ENCODE measurements around the gene CACNA2D4.
A peak's percentile ranks its signal among the peaks of the same experiment; 100 is the strongest.

CACNA2D4 gene

DNA sequence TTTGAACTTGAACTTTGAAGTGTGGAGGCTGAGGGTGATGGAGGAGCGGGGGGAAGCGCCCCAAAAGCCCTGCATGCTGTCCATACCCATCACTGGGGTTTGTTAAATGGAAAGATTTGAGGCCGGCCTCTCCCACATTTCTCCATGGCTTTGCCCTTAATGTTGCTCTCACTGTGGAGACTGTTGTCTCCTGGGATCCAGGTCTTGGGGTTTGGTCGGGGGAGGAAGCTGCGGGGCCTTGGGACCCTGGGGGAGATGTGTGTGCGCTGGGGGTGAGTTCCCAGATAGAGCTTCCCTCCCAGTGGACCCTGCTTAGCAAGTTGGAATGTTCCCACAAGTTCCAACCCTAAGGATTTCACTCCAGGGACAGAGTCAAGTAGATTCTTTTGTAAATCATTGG lies 126.0 kb downstream of the CACNA2D4 start:
- FAIRE-seq (no peak), DNase-seq (ENCODE audit: insufficient read length, low spot score) (no peak)
- TF ChIP-seq, protein P1, sequence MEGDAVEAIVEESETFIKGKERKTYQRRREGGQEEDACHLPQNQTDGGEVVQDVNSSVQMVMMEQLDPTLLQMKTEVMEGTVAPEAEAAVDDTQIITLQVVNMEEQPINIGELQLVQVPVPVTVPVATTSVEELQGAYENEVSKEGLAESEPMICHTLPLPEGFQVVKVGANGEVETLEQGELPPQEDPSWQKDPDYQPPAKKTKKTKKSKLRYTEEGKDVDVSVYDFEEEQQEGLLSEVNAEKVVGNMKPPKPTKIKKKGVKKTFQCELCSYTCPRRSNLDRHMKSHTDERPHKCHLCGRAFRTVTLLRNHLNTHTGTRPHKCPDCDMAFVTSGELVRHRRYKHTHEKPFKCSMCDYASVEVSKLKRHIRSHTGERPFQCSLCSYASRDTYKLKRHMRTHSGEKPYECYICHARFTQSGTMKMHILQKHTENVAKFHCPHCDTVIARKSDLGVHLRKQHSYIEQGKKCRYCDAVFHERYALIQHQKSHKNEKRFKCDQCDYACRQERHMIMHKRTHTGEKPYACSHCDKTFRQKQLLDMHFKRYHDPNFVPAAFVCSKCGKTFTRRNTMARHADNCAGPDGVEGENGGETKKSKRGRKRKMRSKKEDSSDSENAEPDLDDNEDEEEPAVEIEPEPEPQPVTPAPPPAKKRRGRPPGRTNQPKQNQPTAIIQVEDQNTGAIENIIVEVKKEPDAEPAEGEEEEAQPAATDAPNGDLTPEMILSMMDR (IDR thresholded peaks at IDR 0.05; ENCODE audit: insufficient read depth, missing control alignments): no peak

DNA sequence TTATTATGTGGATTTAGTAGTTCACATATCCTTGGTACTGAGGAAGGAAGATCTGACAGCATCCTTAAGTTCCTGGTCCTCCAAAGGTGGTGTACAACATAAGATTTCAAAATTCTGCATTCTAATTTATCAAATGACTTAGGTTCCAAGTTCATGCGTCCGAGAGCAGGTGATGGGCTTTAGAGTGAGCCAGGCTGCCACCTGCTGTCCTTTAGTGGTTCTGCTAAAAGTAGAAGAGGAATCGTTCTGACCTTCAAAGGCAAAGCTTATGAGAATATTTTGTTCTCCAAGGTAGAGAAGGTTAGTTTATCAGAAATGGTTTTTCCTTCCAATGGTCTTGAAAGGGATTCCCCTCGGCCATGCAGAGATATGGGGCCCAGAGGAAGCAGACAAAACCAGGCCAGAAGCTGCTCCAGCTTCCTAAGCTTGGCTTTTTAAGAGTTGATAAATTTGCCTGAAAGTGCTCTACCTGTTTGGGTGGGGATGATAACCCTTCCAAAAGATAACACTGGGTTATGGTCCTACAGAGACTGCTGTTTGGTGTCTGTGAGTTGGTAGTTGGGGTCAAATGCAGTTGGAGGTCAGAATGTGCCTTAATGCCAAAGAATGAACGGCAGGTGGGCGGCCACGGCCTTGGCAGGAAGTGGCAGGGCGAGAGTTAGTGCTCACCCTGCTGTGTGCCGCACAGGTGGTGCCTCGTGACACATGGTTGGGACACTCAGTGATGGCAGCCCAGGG lies 127.2 kb downstream of the CACNA2D4 start:
- peak; percentile 67 for FAIRE-seq
- DNase-seq (ENCODE audit: insufficient read length, low spot score): peak; percentile 78

DNA sequence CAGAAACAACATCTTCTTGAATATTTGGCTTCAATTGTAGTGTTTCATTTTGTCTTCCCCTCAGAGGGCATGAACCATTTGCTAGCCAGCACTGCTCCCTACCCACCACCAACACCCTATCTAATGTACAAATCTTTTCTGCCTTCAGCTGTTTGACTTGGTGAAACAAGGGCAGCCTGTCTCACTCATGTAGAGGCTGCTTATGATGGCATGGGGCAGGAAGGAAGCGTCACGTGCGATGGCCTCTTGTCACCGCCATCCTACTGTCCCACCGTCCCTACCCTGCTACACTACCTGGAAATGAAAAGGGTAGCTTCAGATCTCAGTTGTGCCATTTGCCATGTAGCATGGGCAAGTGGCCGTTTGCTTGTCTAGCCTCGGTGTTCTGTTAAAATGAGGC lies 128.0 kb downstream of the CACNA2D4 start:
- DNase-seq (ENCODE audit: insufficient read length, low spot score): no peak
- TF ChIP-seq, protein P1 (IDR thresholded peaks at IDR 0.05; ENCODE audit: insufficient read depth, missing control alignments): no peak
- FAIRE-seq: no peak

More for the DNA sequence above, 127.2 kb downstream of the CACNA2D4 start:
- TF ChIP-seq, protein P1 (IDR thresholded peaks at IDR 0.05; ENCODE audit: insufficient read depth, missing control alignments): peak; percentile 86

DNA sequence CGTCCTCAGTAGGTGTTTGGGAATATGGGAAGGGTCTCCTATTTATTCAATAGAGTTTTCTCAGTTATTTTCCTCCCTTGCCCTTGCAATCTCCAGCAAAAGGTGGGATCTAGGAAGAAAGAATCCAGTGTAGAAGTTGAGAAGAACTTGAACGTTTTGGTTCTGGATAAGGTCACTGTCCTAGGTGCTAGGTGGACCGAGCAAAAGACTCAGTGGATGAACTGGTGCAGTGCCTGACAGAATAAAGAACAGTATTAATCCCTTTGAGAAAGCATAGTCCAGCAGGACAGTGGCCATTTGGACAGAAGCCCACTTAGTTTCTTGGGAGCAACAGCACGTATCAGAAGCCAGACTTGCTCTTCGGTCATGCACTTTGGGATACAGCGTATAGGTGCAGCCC lies 130.7 kb downstream of the CACNA2D4 start:
- DNase-seq (ENCODE audit: insufficient read length, low spot score) (no peak), FAIRE-seq (no peak)
- TF ChIP-seq, protein P1 (IDR thresholded peaks at IDR 0.05; ENCODE audit: insufficient read depth, missing control alignments): no peak

DNA sequence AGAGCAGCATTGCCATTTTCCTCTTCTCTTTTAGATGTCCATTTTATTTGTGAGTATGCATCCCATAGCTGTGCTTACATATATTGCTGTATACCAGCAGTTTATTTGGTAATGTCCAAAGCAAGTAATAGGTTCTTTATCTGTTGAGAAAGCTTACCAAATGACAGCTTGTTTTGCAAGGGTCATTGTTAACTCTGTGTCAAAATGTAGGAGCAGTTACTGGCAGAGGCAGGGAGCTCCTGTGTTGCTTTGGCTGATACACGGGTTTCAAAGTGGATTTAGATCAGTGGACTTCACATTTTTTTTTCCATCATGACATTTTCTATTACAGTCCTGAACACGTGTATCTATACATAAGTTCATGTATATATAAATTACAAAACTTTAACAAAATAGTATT lies 136.2 kb downstream of the CACNA2D4 start:
- TF ChIP-seq, protein P1 (IDR thresholded peaks at IDR 0.05; ENCODE audit: insufficient read depth, missing control alignments): no peak
- FAIRE-seq: no peak
- no peak for DNase-seq (ENCODE audit: insufficient read length, low spot score)

DNA sequence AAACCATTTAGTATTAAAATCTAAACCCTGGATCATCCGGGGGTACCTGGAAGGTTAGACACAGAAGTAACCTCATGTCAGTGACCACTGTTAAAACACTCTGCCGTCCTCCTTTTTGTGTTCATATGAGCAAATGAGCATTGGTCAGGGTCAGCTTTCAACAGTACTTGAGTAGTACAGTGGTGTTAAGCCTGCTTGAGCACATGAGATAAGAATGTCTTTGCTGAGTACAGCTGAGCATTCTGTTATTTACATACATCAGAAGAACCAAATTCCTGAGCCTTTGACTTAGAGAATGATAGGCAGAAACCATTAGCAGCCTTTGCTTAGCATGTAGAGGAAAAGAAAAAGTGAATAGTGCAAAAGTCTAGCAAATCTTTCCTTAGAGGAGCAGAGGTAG lies 136.7 kb downstream of the CACNA2D4 start:
- FAIRE-seq: no peak
- no peak for DNase-seq (ENCODE audit: insufficient read length, low spot score)
- TF ChIP-seq, protein P1 (IDR thresholded peaks at IDR 0.05; ENCODE audit: insufficient read depth, missing control alignments): no peak

DNA sequence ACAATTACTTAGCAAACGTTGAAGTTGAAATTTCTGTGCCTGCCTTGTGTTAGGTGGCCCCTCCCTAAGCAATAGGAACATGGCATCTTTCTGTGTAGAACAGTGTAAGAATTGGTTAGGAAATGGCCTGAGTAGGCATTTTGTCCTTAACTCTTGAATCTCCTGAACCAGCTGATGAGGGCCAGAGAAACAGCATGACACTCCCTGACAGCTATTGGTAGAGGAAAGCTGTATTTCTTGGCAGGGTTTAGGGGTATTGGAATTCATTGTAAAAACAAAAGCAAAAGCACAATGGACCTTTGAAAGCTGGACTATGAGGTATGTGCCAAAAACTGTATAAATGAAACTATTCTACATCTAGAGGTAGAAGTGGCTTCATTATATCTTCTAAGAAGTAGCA lies 138.7 kb downstream of the CACNA2D4 start:
- no peak for DNase-seq (ENCODE audit: insufficient read length, low spot score)
- no peak for FAIRE-seq
- TF ChIP-seq, protein P1 (IDR thresholded peaks at IDR 0.05; ENCODE audit: insufficient read depth, missing control alignments): no peak
